ENCODE measurements around the gene A1BG.

DNA sequence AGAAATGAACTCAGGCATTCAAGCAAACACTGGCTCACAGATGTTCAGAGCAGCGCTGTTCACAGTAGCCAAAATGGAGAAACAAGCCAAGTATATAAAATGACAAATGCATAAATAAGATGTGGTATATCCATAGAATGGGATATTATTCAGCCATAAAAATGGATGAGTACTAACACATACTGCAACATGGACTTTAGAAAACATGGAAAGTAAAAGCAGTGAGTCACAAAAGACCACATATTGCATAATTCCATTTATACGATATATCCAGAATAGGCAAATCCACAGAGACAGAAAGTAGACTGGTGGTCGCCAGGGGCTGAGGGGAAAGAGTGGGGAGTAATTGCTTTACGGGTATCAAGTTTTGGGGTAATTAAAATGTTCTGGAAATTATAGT lies 20.9 kb upstream of the A1BG start:
- TF ChIP-seq POLR2AphosphoS5 (IDR thresholded peaks at IDR 0.05) (no peak), POLR2A (IDR thresholded peaks at IDR 0.05) (no peak)

All from spleen (tissue), 3 donors.